Activated CD4-positive, alpha-beta T cell treated with anti-CD3 and anti-CD28 coated beads for 48 hours (primary cell): Measurements from ENCODE around the gene ERAL1.
A peak's percentile ranks its signal among the peaks of the same experiment; 100 is the strongest.
"Not testable (repeated sequence)": the region's sequence is repeated elsewhere in the genome, so short reads cannot be mapped to it uniquely, and the experiment has no call there.

ENCODE experiments used
- DNase-seq: peaks from one replicate; pipeline ENCODE4 v3.0.0-alpha.2; 2020

ERAL1 gene

GRCh38 chr17:28855336-28855679 is 492 bp downstream of the ERAL1 start:
- no peak for DNase-seq

DNA sequence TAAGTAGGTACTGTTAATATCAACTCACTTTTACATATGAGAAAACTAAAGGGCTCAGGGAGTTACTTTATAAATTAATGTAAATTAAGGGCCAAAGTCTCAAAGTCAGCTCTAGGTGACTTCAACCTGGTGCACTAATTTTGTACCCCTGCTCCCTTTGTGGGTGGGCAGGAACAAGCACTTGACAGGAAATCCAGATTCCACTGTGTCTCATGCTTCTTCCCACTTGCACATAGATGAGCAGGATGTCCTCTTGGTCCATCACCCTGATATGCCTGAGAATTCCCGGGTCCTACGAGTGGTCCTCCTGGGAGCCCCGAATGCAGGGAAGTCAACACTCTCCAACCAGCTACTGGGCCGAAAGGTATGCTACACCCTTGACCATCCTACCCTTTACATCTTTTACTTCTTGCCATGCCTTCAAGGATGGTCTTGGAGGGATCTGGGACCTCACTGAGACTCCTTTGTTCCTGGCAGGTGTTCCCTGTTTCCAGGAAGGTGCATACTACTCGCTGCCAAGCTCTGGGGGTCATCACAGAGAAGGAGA is 1.3 kb downstream of the ERAL1 start:
- no peak for DNase-seq

- DNase-seq = no peak
Observed at GRCh38 chr17:28857905-28858800, 3.3 kb downstream of the ERAL1 start.

- DNase-seq = no peak
Observed at GRCh38 chr17:28858801-28859355, 4.1 kb downstream of the ERAL1 start.

- DNase-seq = no peak
Observed at GRCh38 chr17:28860363-28860808, 5.6 kb downstream of the ERAL1 start.

GRCh38 chr17:28861393-28862203 is 6.8 kb downstream of the ERAL1 start:
- DNase-seq = no peak

GRCh38 chr17:28862561-28862960 is 7.7 kb downstream of the ERAL1 start:
- DNase-seq = no peak

DNA sequence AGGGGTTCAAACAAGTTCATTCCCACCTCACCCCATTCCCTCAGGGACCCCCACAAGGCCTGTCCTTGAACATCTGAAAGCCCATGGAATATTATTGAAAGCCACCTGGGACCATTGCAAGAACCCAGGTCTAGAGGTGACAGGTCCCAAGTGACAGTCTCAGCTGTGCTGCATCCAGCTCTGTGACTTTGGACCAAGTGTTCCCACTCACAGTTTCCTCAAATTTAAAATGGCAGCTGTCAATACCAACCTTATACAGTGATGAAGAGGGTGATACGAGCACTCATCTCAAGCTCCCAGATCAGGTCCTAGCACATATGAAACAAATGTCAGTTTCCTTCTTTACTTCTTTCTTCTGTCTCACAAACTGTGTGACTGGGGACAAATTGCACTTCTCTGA is 9.1 kb downstream of the ERAL1 start:
- DNase-seq = no peak

DNA sequence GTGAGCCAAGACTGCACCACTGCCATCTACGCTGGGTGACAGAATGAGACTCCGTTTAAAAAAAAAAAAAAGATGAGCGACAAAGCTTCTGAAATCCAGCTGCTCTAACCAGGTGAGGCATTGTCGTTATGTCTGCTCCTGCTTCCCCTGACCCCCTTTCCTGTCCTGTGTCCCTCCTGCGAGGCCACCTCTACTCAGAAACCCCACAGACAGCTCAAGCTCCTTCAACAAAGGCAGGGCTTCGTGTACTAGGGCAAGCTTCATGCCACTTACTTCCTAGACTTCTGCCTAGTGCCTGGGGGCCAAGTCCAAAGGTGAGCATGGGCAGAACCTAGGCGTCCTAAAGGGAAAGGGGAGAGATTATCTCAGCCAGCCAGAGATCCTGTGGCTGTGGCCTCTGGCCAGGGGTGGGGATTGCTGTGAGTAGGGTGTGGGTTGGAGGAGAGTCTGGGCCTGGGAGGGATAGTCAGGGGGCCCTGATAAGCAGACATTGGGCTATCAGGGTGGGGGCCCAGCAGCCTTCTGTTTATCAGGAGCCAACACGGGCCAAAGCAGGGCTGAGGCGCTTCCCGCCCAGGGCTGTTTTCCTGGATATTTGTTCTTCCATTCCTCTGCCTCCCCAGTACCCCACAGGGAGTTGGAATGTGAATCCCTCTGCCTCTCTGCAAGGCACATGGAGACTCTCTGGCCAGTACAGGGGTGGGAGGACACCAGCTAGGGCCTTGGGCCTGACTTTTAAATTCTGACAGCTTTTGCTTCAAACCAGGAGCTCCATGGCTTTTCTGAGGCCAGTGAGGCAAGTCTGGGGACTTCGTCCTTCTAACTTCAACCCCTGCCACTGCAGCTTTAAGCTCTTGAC is 10.4 kb downstream of the ERAL1 start:
- DNase-seq = no peak

- DNase-seq = no peak
Observed at GRCh38 chr17:28865946-28866752, 11.3 kb downstream of the ERAL1 start.

DNA sequence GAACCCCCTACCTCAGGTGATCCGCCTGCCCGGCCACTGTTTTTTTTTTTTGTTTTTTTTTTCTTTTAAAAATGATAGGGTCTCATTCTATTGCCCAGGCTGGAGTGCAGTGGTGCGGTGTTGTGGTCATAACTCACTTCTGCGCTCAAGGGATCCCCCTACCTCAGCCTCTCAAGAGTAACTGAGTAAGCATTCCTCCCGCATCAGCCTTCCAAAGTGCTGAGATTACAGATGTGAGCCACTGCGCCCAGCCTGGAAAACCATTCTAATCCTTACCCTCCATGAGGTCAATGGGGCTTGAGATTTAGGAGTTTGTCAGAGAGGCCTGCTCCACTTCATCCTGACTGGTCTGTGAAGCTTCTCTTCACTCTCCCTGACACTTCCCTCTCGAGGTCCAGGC is 12.5 kb downstream of the ERAL1 start:
- no peak for DNase-seq

GRCh38 chr17:28871056-28871579 is 16.3 kb downstream of the ERAL1 start:
- peak; percentile 60 for DNase-seq

DNA sequence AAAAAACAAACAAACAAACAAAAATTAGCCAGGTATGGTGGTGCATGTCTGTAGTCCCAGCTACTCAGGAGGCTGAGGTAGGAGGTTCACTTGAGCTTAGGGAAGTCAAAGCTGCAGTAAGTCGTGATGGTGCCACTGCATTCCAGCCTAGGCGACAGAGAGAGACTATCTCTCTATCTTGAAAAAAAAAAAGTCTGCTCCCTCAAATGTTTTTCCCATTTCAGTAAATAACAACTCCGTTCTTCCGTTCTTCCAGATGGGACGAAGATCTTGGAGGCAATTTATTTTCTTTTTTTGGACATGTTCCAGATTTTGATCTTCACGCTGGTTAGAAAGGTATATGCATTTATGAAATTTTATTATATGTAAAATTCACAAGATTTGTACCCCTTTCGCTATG is 19.0 kb downstream of the ERAL1 start:
- no peak for DNase-seq

- no peak for DNase-seq
Observed at GRCh38 chr17:28874750-28875149, 19.9 kb downstream of the ERAL1 start.

GRCh38 chr17:28875848-28876550 is 21.2 kb downstream of the ERAL1 start:
- DNase-seq = peak; percentile 19

DNA sequence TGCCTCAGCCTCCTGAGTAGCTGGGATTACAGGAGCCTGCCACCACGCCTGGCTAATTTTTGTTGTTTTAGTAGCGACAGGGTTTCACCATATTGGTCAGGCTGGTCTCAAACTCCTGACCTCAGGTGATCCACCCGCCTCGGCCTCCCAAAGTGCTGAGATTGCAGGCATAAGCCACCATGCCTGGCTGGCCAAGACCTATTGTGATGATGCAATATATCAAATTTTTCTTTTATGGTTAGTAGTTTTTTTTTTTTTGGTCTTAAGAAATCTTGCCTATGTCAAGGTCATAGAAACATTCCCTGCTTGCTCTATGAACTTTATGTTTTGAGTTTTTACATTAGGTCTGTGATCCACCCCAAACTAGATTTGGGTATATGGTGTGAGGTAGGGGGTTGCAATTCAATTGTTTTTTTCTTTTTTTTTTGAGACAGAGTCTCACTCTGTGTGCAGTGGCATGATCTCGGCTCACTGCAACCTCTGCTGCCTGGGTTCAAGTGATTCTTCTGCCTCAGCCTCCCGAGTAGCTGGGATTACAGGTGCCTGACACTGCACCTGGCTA is 22.4 kb downstream of the ERAL1 start:
- DNase-seq = not testable (repeated sequence)

GRCh38 chr17:28878158-28878910 is 23.5 kb downstream of the ERAL1 start:
- DNase-seq = no peak

- DNase-seq = peak; percentile 31
Observed at GRCh38 chr17:28878981-28879380, 24.2 kb downstream of the ERAL1 start.

- no peak for DNase-seq
Observed at GRCh38 chr17:28879886-28880571, 25.2 kb downstream of the ERAL1 start.
